Measurements from ENCODE around the gene CES3. TPM values are rescaled to one million over a fixed set of nuclear protein-coding genes. Genes with fewer than 3 reads are reported as not detected.
A peak's percentile ranks its signal among the peaks of the same experiment; 100 is the strongest.

CES3 gene
- total RNA-seq, 1 experiment from 2014 or later = 3.7 TPM

- H3K23me2 ChIP-seq (ENCODE audit: insufficient read length, low read depth, low read length, poor library complexity, severe bottlenecking) = no peaks in the 10 kb centered on the region
- TF ChIP-seq CTCF (conservative IDR thresholded peaks at IDR 0.05) = no peak
- Mint-ChIP-seq H3K4me1 (peaks cover 7 to 10% of the 10 kb centered on the region in 2 experiments), H3K4me3 (no peak overlapping the region), H3K27ac (no peak overlapping the region), H3K27me3 (ENCODE audit: low read depth) (peaks cover 5% of the 10 kb centered on the region), H3K36me3 (ENCODE audit: insufficient read depth in 1 of 3, low read depth in 3 of 3) (peaks cover 0 to 12% (median 8%) of the 10 kb centered on the region in 3 experiments; a peak in 5 of 7 replicates), H3K9me3 (peaks cover 6 to 8% of the 10 kb centered on the region in 2 experiments; a peak in 3 of 5 replicates)
- H2BK5ac ChIP-seq (ENCODE audit: insufficient read length, low read length) = no peak overlapping the region
- H3K23ac ChIP-seq (ENCODE audit: insufficient read length, low read depth, low read length) = no peak overlapping the region
- H2AK5ac ChIP-seq (ENCODE audit: insufficient read length, low read length) = no peak overlapping the region
- H3K14ac ChIP-seq (ENCODE audit: insufficient read depth, low read length) = no peak overlapping the region
- peaks cover 14% of the 10 kb centered on the region; the same call in 1 of the 2 replicates for H3K27me3 ChIP-seq (ENCODE audit: insufficient read depth, low read length)
- no peak overlapping the region for H2BK15ac ChIP-seq (ENCODE audit: low read depth, low read length)
- H3K27ac ChIP-seq (ENCODE audit: insufficient read length, low read depth, low read length) = no peak overlapping the region
- no peak overlapping the region for H3T11ph ChIP-seq (ENCODE audit: low read length)
- no peaks in the 10 kb centered on the region for H3K79me1 ChIP-seq (ENCODE audit: insufficient read depth, low read depth, low read length, poor library complexity, severe bottlenecking)
- no CpG with 5 or more reads among the region's 44 CpGs for WGBS (ENCODE audit: extremely low coverage, insufficient read length, low lambda C conversion rate)
- H3K9ac ChIP-seq (ENCODE audit: extremely low read depth, insufficient read length, low read length) = no peak overlapping the region
- no peak overlapping the region for H3K56ac ChIP-seq (ENCODE audit: insufficient read length, low read depth, low read length)
- H4K5ac ChIP-seq (ENCODE audit: insufficient read length, low read depth, low read length) = no peak overlapping the region
- H4K20me1 ChIP-seq (ENCODE audit: control insufficient read depth, insufficient read depth, insufficient read length) = no peaks in the 10 kb centered on the region
- H2BK120ac ChIP-seq (ENCODE audit: low read depth, low read length, poor library complexity, severe bottlenecking) = no peak overlapping the region
- no peak overlapping the region for H4K91ac ChIP-seq (ENCODE audit: insufficient read length, low read depth, low read length)
- H3K4ac ChIP-seq (ENCODE audit: low read depth, low read length) = no peak overlapping the region
- H3K9me3 ChIP-seq (ENCODE audit: control insufficient read depth, low read depth, low read length) = no peaks in the 10 kb centered on the region
- H2BK20ac ChIP-seq (ENCODE audit: low read depth, low read length, poor library complexity, severe bottlenecking) = no peak overlapping the region
- no peaks in the 10 kb centered on the region for H3K79me2 ChIP-seq (ENCODE audit: insufficient read depth, low read length)
- no peak for DNase-seq
- H2BK12ac ChIP-seq (ENCODE audit: insufficient read length, low read depth, low read length) = no peak overlapping the region
- H3K4me1 ChIP-seq (ENCODE audit: insufficient read depth, low read length) = no peaks in the 10 kb centered on the region
- H2AFZ ChIP-seq (ENCODE audit: low read length) = no peak overlapping the region
- no peak overlapping the region for H3K18ac ChIP-seq (ENCODE audit: insufficient read length, low read depth, low read length)
- no peak overlapping the region for H4K8ac ChIP-seq (replicated peaks; ENCODE audit: insufficient read length, low read depth, low read length)
- H3K4me2 ChIP-seq (ENCODE audit: insufficient read depth, insufficient read length, low read length) = peak overlapping the region; percentile 21
Measured at GRCh38 chr16:66948134-66948836, 12.8 kb upstream of the CES3 start.

Measured in H9 (cell line).